Ishikawa (cell line): ENCODE measurements around the gene TMEM120A.

Experiments used
- CEBPB ChIP-seq: IDR thresholded peaks from 2 replicates; pipeline ENCODE4 v1.6.1; 2012
- USF1 ChIP-seq: IDR thresholded peaks from 2 replicates; pipeline ENCODE4 v1.6.1; 2012
- ZBTB7A ChIP-seq: IDR thresholded peaks from 2 replicates; pipeline ENCODE4 v1.6.1; 2012; ENCODE audit warnings: low read depth

- TF ChIP-seq USF1 (no peak), ZBTB7A (no peak), CEBPB (no peak)
Measured at GRCh38 chr7:75982306-75983064, 11.9 kb downstream of the TMEM120A start.
